ENCODE data around the gene SIVA1.

The SIVA1 gene

DNA sequence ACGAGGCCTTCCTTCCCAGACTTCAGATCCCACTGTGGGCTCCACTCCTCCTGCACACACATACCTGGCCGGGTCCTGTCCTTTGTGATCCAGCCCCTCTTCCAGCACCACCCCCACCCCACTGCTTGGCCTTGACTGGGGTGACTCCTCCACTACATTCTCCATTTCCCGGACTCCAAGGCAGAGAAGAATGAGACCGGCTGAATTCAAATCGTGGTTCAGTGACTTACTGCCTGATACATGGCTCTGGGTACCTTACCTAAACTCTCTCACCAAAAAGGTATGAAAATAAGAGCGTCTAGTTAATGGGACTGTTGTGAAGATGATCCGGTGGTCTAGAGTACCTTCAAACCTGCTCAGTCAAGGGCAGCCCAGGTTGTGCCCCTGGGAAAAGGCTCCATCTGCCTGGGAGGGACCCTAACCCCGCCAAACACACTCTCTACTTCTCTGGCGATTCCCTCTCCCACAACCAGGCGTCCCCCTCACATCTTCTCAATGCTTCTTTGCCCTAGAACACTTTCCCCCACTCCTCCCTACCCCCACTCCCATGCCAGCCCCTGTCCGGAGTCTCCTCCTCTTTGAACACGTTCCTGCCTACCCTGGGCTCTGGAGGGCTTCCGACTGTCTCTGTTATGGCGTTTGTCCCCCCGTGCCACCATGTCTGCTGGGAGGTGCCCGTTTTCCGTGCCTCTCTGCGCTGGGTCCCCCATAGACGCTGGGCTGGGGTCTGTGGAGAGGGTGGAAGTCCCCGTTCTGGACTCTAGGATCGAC is 46.5 kb downstream of the SIVA1 start:
- peak overlapping the region; percentile 84 for H3K27ac ChIP-seq
- ChIA-PET POLR2A (ENCODE audit: low non-redundant PET) (no interaction called here), CTCF (interaction anchor here (1.8 kb wide), 1 partner anchor 31 kb away, joined by 5 read pairs; no protein-coding TSS in a partner anchor)
- TF ChIP-seq, protein P1, sequence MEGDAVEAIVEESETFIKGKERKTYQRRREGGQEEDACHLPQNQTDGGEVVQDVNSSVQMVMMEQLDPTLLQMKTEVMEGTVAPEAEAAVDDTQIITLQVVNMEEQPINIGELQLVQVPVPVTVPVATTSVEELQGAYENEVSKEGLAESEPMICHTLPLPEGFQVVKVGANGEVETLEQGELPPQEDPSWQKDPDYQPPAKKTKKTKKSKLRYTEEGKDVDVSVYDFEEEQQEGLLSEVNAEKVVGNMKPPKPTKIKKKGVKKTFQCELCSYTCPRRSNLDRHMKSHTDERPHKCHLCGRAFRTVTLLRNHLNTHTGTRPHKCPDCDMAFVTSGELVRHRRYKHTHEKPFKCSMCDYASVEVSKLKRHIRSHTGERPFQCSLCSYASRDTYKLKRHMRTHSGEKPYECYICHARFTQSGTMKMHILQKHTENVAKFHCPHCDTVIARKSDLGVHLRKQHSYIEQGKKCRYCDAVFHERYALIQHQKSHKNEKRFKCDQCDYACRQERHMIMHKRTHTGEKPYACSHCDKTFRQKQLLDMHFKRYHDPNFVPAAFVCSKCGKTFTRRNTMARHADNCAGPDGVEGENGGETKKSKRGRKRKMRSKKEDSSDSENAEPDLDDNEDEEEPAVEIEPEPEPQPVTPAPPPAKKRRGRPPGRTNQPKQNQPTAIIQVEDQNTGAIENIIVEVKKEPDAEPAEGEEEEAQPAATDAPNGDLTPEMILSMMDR (conservative IDR thresholded peaks at IDR 0.05; ENCODE audit: low read depth), result no peak
- DNase-seq (ENCODE audit: low spot score), result no peak

DNA sequence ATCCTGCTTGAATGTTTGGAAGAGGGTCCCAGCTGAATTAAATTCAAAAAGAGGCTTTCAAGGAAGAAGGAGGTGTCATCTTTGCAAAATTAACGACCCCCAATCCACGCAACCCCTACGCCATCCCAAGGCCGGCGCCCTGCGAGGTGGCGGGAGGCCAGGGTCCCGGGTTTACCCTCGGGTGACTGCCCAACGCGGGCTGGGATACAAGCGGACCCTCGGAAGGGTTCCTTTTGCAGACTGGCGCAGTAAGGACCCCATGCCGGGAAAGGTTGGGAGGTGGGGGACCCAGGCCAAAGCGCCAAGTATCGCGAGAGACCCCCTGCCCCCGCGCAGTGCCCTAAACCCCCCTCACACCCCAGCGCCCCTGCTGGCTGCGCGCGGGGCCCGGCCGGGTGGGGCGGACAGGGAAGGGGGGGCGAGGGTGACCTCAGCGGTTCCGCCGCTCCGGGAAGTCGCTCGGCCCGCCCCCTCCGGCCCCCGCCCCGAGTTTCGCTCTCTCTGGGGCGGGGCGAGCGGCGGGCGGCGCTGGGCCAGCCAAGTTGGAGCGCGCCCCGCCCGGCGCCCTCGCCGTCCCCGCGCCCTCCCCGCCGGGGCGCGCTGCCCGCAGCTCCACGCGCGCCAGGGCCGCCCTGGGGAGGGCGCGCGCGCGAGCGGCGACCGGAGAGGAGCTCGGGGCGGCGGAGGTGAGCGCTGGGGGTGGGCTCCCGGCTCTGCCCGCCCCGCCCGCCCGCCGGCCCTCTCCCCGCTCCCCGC is 47.2 kb downstream of the SIVA1 start:
- peak; percentile 65 for DNase-seq (ENCODE audit: low spot score)
- H3K27ac ChIP-seq, result peak overlapping the region; percentile 84
- ChIA-PET CTCF (interaction anchor here (0.5 to 1.8 kb wide), 3 partner anchors 26 to 275 kb away, joined by 3 to 5 read pairs (median 4); no protein-coding TSS in a partner anchor), POLR2A (ENCODE audit: low non-redundant PET) (no interaction called here)
- TF ChIP-seq, protein P1 (conservative IDR thresholded peaks at IDR 0.05; ENCODE audit: low read depth), result peak; percentile 36

DNA sequence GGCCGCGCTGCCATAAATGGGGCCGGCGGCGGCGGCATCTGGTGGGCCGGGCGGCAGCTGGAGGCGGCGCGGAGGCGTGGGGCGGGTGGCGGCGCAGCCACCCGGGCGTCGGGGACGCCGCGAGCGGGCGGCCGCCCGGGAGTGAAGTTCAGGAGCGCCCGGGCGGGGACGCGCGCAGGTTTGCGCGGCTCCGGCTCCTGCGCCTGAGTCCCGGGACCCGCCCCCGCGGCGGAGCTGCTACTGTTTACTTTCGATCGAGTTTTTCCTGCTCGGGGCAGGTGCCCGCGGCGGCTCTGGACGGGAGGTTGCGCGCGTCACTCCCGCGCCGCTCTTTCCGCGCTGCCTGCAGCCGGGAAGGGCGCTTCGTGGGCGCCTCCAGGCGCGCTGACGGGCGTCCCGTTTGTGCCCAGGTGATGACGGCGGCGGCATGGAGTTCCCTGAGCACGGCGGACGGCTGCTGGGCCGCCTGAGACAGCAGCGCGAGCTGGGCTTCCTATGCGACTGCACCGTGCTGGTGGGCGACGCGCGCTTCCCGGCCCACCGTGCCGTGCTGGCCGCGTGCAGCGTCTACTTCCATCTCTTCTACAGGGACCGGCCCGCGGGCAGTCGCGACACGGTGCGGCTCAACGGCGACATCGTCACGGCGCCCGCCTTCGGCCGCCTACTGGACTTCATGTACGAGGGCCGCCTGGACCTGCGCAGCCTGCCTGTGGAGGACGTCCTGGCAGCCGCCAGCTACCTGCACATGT is 48.0 kb downstream of the SIVA1 start, which contains the start of gene ZBTB42:
Gene ZBTB42 (plus strand): TSS at position 331 of the 749 bp plus-strand sequence. CDS start 97 bp downstream, at position 428.
- POLR2A ChIA-PET (ENCODE audit: low non-redundant PET), result no interaction called here
- DNase-seq (ENCODE audit: low spot score), result peak; percentile 71
- peak within 1 kb of the TSS; percentile 84 for H3K27ac ChIP-seq
- TF ChIP-seq, protein P1 (conservative IDR thresholded peaks at IDR 0.05; ENCODE audit: low read depth), result no peak
- CTCF ChIA-PET, result interaction anchor here (0.5 to 1.8 kb wide), 3 partner anchors 25 to 274 kb away, joined by 3 to 5 read pairs (median 4); no protein-coding TSS in a partner anchor

DNA sequence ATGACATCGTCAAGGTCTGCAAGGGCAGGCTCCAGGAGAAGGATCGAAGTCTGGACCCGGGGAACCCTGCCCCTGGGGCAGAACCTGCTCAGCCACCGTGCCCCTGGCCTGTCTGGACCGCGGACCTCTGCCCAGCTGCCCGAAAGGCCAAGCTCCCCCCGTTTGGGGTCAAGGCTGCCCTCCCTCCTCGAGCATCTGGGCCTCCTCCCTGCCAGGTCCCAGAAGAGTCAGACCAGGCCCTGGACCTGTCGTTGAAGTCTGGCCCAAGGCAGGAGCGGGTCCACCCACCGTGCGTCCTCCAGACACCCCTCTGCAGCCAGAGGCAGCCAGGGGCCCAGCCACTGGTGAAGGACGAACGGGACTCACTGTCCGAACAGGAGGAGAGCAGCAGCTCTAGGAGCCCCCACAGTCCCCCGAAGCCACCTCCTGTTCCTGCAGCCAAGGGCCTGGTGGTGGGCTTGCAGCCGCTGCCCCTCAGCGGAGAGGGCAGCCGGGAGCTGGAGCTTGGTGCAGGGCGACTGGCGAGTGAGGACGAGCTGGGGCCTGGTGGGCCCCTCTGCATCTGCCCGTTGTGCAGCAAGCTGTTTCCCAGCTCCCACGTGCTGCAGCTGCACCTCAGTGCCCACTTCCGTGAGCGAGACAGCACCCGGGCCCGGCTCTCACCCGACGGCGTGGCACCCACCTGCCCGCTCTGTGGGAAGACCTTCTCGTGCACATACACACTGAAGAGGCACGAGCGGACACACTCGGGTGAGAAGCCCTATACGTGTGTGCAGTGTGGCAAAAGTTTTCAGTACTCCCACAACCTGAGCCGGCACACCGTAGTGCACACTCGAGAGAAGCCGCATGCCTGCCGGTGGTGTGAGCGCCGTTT is 48.8 kb downstream of the SIVA1 start:
- no peak for DNase-seq (ENCODE audit: low spot score)
- peak overlapping the region; percentile 84 for H3K27ac ChIP-seq
- ChIA-PET CTCF (interaction anchor here (0.6 to 1.8 kb wide), 3 partner anchors 19 to 33 kb away, joined by 3 to 5 read pairs (median 3); no protein-coding TSS in a partner anchor), POLR2A (ENCODE audit: low non-redundant PET) (no interaction called here)
- TF ChIP-seq, protein P1 (conservative IDR thresholded peaks at IDR 0.05; ENCODE audit: low read depth), result no peak

DNA sequence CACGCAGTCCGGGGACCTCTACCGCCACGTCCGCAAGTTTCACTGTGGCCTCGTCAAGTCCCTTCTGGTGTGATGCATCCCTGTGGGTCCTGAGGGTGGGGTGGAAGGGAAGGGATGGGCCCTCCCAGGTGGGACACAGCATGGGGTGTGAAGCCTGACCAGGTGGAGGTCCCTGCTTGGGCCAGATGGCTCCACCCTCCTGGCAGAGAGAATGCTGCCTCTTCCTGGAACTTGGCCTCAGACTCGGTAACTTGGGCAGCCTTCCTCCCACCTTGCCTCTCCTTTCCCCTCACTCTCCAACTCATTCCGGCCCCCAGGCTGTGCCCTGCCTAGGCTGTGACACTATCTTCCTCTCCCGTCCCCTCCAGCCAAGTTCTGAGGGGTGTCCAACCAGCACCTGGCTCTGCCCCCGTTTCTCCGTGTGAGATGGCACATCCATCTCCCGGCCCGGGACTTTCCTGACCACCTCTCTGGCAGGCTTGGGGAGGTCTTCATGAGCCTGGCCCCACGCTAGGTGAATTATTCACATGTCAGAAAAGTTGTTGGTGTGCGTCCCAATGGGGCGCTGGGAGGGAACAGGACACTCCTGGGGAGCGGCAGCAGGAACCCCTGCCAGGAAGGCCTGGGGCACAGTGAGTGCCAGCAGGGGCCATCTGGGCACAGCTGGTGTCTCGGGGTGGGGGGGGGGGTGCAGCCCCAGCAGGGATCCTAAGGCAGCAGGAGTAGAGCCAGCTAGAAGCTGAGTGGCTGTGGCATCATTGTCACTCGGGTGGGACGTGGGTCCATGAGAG is 49.6 kb downstream of the SIVA1 start:
- H3K27ac ChIP-seq, result no peak overlapping the region; the same call in 1 of the 2 replicates
- ChIA-PET CTCF (interaction anchor here (0.6 kb wide), 1 partner anchor 18 kb away, joined by 3 read pairs; no protein-coding TSS in a partner anchor), POLR2A (ENCODE audit: low non-redundant PET) (no interaction called here)
- DNase-seq (ENCODE audit: low spot score), result no peak
- TF ChIP-seq, protein P1 (conservative IDR thresholded peaks at IDR 0.05; ENCODE audit: low read depth), result no peak

Measured in RWPE1 (cell line).